ENCODE measurements around the gene MRPL42. TPM values are rescaled to one million over a fixed set of nuclear protein-coding genes. Genes with fewer than 3 reads are reported as not detected.

Gene MRPL42
- total RNA-seq, 1 donor from 2014 or later: 82.7 TPM

DNA sequence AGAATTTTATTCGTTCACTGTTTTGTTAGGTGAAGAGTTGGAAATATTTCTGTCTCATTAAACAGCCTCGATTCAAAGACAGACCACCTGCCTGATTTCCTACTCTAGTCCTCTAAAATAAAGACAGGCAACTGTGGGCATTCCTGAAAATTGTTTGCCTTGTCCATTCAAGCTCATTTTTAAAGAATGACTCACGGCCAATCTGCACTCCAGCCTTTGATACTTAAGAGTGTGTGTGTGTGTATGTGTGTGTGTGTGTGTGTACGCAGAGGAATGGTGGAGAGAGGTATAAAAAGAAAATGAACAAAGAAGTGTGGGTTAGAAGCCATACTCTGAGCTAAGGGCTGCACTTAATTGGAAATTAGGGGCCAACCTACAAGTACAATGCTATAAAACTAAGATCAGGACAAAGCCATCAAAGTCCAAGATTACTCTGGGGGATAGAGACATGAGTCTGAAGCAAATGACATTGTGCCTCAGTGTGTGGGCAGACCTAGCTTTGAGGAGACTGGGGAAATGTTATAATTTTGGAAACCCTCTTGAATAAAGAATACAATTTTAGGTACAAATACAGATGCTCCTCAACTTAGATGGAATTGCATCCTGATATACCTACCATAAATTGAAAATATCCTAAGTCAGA lies 59.6 kb downstream of the MRPL42 start:
- Mint-ChIP-seq H3K9me3 (ENCODE audit: unreplicated experiment) (no peaks in the 10 kb centered on the region), H3K27me3 (ENCODE audit: unreplicated experiment) (peaks cover 1% of the 10 kb centered on the region)

DNA sequence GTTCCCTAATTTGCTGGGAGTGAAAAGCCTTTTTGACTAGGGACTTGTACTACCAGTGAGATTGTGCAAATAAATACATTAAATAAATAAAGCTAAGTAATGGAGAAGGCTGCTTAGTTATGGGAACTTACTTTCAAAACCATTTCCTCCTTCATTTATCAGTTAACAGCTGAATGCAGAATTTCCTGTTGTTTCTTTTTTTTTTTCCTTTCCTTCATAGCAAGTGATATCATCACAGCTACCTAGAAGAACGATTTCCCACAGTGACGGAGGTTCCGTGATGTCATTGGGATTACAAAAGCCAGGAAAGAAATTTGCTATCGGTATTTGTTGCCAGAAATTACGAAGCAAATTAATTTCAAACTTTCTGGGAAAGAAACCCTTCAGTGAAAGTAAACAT lies 63.0 kb downstream of the MRPL42 start:
- H3K4me1 Mint-ChIP-seq (ENCODE audit: low read depth, unreplicated experiment): no peaks in the 10 kb centered on the region
- no peak overlapping the region for H3K27ac Mint-ChIP-seq (ENCODE audit: unreplicated experiment)
- no peaks in the 10 kb centered on the region for H3K36me3 Mint-ChIP-seq (ENCODE audit: unreplicated experiment)
- TF ChIP-seq, protein P1, sequence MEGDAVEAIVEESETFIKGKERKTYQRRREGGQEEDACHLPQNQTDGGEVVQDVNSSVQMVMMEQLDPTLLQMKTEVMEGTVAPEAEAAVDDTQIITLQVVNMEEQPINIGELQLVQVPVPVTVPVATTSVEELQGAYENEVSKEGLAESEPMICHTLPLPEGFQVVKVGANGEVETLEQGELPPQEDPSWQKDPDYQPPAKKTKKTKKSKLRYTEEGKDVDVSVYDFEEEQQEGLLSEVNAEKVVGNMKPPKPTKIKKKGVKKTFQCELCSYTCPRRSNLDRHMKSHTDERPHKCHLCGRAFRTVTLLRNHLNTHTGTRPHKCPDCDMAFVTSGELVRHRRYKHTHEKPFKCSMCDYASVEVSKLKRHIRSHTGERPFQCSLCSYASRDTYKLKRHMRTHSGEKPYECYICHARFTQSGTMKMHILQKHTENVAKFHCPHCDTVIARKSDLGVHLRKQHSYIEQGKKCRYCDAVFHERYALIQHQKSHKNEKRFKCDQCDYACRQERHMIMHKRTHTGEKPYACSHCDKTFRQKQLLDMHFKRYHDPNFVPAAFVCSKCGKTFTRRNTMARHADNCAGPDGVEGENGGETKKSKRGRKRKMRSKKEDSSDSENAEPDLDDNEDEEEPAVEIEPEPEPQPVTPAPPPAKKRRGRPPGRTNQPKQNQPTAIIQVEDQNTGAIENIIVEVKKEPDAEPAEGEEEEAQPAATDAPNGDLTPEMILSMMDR (IDR thresholded peaks at IDR 0.05; ENCODE audit: partially characterized antibody, unreplicated experiment): no peak
- no peak for DNase-seq
- peaks cover 4% of the 10 kb centered on the region for H3K27me3 Mint-ChIP-seq (ENCODE audit: unreplicated experiment)
- no peaks in the 10 kb centered on the region for H3K9me3 Mint-ChIP-seq (ENCODE audit: unreplicated experiment)
- no peak overlapping the region for H3K4me3 Mint-ChIP-seq (ENCODE audit: unreplicated experiment)

More for the DNA sequence above, 59.6 kb downstream of the MRPL42 start:
- H3K4me1 Mint-ChIP-seq (ENCODE audit: low read depth, unreplicated experiment): no peaks in the 10 kb centered on the region
- no peak overlapping the region for H3K27ac Mint-ChIP-seq (ENCODE audit: unreplicated experiment)
- TF ChIP-seq, protein P1 (IDR thresholded peaks at IDR 0.05; ENCODE audit: partially characterized antibody, unreplicated experiment): no peak
- no peaks in the 10 kb centered on the region for H3K36me3 Mint-ChIP-seq (ENCODE audit: unreplicated experiment)
- no peak for DNase-seq
- H3K4me3 Mint-ChIP-seq (ENCODE audit: unreplicated experiment): no peak overlapping the region

DNA sequence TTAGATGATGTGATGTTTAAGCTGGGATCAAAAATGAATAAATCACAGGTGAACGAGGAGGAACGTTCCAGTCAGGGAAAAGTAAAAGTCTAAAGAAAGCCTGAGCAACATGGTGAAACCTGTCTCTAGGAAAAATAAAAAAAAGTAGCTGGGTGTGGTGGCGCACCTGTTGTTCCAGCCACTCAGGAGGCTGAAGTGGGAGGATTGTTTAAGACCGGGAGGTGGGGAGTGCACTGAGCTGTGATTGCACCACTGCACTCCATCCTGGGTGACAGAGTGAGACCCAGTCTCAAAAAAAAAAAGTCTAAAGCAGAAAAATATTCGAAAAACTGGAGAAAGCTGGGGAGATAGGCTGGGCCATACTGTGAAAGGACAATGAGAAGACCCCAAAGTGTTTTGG lies 66.0 kb downstream of the MRPL42 start:
- Mint-ChIP-seq H3K36me3 (ENCODE audit: unreplicated experiment) (no peaks in the 10 kb centered on the region), H3K27ac (ENCODE audit: unreplicated experiment) (no peak overlapping the region), H3K27me3 (ENCODE audit: unreplicated experiment) (peaks cover 4% of the 10 kb centered on the region), H3K4me1 (ENCODE audit: low read depth, unreplicated experiment) (peaks cover 4% of the 10 kb centered on the region), H3K4me3 (ENCODE audit: unreplicated experiment) (no peak overlapping the region), H3K9me3 (ENCODE audit: unreplicated experiment) (no peaks in the 10 kb centered on the region)
- TF ChIP-seq, protein P1 (IDR thresholded peaks at IDR 0.05; ENCODE audit: partially characterized antibody, unreplicated experiment): no peak
- no peak for DNase-seq

DNA sequence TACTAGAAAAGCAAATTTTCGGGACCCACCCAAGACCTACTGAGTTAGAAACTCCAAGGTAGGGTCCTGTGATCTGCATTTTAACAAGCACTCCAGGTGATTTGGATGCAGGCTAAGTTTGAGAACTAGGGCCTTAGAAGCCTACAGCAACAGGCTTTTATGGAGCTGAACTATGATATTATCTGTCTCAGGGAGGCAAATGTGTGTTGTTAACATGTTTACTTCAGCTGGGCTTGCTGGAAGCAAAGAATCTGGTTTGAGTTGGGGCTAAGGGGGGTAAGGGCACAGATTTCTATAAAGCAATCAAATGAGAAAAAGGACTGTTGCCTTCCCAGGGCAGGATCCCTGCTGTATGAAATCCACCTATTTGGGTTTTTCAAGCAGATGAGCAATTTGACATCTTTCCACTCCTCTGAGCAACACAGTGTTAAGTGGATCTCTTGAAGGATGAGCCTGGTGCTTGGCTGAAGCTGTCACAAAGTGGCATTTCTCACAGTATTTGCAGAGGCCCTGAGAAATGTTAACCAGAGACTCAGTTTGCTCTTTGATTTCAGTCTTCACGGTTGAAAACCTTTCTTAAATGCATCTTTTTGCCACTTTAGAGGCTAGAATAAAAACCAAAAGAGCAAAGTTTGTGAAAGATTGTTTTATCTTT lies 68.9 kb downstream of the MRPL42 start:
- peaks cover 15% of the 10 kb centered on the region for H3K4me1 Mint-ChIP-seq (ENCODE audit: low read depth, unreplicated experiment)
- no peak for DNase-seq
- H3K27ac Mint-ChIP-seq (ENCODE audit: unreplicated experiment): no peak overlapping the region
- H3K27me3 Mint-ChIP-seq (ENCODE audit: unreplicated experiment): peaks cover 2% of the 10 kb centered on the region
- H3K36me3 Mint-ChIP-seq (ENCODE audit: unreplicated experiment): no peaks in the 10 kb centered on the region
- TF ChIP-seq, protein P1 (IDR thresholded peaks at IDR 0.05; ENCODE audit: partially characterized antibody, unreplicated experiment): no peak
- no peaks in the 10 kb centered on the region for H3K9me3 Mint-ChIP-seq (ENCODE audit: unreplicated experiment)
- no peak overlapping the region for H3K4me3 Mint-ChIP-seq (ENCODE audit: unreplicated experiment)

Measured in glutamatergic neuron (in vitro differentiated cells).